ENCODE measurements around the gene ZNF454. TPM values are rescaled to one million over a fixed set of nuclear protein-coding genes. Genes with fewer than 3 reads are reported as not detected.

Gene ZNF454
- total RNA-seq: 0.08 and 0.16 TPM in 2 replicates

GRCh38 chr5:178940569-178941360 lies at the start of gene ZNF454:
TSS of gene ZNF454 (plus strand) at chr5:178941198. CDS start at chr5:178942792, 1,594 bp downstream.

GRCh38 chr5:178895615-178896571 lies 45.1 kb upstream of the ZNF454 start, which contains the start of gene ZFP2:
TSS of gene ZFP2 (plus strand) at chr5:178895913. CDS start at chr5:178931314, 35,401 bp downstream.

DNA sequence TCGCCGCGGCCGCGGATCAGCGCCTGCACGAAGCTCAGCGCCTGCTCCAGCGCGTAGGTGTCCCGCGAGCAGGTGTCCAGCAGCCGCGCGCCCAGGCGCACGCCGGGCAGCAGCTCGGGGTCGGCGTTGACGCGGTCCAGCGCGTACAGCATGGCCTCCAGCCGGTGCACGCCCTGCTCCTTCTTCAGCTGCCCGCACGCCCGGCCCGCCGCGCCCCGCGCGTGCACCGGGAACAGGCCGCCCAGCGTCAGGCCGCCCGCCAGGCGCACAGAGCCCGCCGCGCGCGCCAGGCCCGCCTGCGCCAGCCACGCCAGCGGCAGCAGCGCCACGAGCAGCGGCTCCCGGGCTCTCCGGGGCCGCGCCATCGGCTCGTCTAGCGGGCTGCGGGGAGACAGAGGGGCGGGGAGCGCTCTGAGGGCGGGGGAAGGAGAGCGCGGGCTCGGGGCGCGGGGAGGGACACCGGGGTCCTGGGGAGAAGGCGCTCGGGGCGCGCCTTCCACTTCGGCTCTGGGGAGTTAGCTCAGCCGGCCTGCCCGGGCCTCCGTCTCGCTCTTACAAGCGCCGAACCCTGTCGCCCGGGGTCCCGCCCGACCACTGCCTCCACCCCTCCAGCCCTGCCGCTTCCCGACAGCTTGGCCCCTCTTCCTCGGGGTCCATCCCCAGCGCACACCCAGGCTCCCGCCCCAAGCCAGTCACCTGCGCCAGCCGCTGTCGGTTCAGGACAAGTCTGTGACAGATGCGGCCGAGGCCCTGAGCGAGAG lies 53.8 kb downstream of the ZNF454 start, which contains the start of gene GRM6:
TSS of gene GRM6 (minus strand) at position 741 of the 761 bp plus-strand sequence. CDS start at position 365, 376 bp downstream.

Other genes with a start within 250 kb of the ZNF454 start
- gene ZNF354A, start 210.5 kb upstream of the ZNF454 start, total RNA-seq: 6.2 and 9.6 TPM in 2 replicates
- gene ZNF354B, start 81.2 kb upstream of the ZNF454 start, total RNA-seq: 2.4 and 6.2 TPM in 2 replicates
- 0.23 TPM in 1 of 2 replicates, not detected in the other for gene ZFP2, start 45.3 kb upstream of the ZNF454 start, total RNA-seq
- not detected in 2 replicates for gene GRM6, start 54.1 kb downstream of the ZNF454 start, total RNA-seq
- gene ZNF879, start 82.6 kb downstream of the ZNF454 start, total RNA-seq: 1.0 and 2.5 TPM in 2 replicates
- gene ZNF354C, start 119.2 kb downstream of the ZNF454 start, total RNA-seq: 2.9 and 3.0 TPM in 2 replicates

All from hair follicular keratinocyte (primary cell).